ENCODE measurements around the gene TRPM4. TPM values are rescaled to one million over a fixed set of nuclear protein-coding genes. Genes with fewer than 3 reads are reported as not detected.

The TRPM4 gene
- total and polyA plus RNA-seq, 2 experiments from 2014 or later = 16.5 to 25.7 TPM

DNA sequence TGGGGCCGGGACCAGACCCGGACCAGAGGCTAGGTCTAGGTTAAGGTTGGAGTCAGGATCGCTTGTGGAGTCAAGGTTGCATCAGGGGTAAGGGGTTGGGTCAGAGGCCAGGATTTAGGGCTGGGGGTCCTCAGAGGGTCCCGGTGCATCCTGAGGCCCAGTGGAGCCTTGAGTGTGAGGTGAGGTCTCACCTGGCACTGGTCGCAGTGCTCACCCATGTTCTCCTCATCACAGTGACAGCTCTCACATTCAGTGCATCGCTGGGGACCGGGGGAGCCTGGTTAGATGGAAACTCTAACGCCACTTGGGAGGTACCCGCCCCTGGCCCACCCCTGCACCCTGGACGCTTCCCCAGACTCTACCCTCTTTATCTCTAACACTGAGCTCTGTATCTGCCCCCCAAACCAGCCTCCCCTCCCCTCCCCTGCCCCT, 5.5 kb upstream of the TRPM4 start (continued):
- TF ChIP-seq REST (IDR thresholded peaks at IDR 0.05; ENCODE audit: unreplicated experiment) = no peak
- no peak for TF ChIP-seq NANOG (IDR thresholded peaks at IDR 0.05; ENCODE audit: borderline replicate concordance)
- TF ChIP-seq EZH2phosphoT487 (IDR thresholded peaks at IDR 0.05; ENCODE audit: unreplicated experiment) = no peak
- TF ChIP-seq ZNF331 (CRISPR knock-in tag; IDR thresholded peaks at IDR 0.05; ENCODE audit: low read depth) = no peak
- no peak for TF ChIP-seq POLR2AphosphoS5 (IDR thresholded peaks at IDR 0.05; ENCODE audit: low read depth)
- TF ChIP-seq, protein P1, sequence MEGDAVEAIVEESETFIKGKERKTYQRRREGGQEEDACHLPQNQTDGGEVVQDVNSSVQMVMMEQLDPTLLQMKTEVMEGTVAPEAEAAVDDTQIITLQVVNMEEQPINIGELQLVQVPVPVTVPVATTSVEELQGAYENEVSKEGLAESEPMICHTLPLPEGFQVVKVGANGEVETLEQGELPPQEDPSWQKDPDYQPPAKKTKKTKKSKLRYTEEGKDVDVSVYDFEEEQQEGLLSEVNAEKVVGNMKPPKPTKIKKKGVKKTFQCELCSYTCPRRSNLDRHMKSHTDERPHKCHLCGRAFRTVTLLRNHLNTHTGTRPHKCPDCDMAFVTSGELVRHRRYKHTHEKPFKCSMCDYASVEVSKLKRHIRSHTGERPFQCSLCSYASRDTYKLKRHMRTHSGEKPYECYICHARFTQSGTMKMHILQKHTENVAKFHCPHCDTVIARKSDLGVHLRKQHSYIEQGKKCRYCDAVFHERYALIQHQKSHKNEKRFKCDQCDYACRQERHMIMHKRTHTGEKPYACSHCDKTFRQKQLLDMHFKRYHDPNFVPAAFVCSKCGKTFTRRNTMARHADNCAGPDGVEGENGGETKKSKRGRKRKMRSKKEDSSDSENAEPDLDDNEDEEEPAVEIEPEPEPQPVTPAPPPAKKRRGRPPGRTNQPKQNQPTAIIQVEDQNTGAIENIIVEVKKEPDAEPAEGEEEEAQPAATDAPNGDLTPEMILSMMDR (conservative IDR thresholded peaks at IDR 0.05; ENCODE audit: low read depth in 2 of 2) = no peak
- TF ChIP-seq JUNB (IDR thresholded peaks at IDR 0.05; ENCODE audit: unreplicated experiment) = no peak
- TF ChIP-seq ETS1 (IDR thresholded peaks at IDR 0.05) = no peak
- no peak for TF ChIP-seq CREB1 (CRISPR knock-in tag; IDR thresholded peaks at IDR 0.05; ENCODE audit: low read depth)
- TF ChIP-seq ZNF114 (CRISPR knock-in tag; IDR thresholded peaks at IDR 0.05) = no peak

DNA sequence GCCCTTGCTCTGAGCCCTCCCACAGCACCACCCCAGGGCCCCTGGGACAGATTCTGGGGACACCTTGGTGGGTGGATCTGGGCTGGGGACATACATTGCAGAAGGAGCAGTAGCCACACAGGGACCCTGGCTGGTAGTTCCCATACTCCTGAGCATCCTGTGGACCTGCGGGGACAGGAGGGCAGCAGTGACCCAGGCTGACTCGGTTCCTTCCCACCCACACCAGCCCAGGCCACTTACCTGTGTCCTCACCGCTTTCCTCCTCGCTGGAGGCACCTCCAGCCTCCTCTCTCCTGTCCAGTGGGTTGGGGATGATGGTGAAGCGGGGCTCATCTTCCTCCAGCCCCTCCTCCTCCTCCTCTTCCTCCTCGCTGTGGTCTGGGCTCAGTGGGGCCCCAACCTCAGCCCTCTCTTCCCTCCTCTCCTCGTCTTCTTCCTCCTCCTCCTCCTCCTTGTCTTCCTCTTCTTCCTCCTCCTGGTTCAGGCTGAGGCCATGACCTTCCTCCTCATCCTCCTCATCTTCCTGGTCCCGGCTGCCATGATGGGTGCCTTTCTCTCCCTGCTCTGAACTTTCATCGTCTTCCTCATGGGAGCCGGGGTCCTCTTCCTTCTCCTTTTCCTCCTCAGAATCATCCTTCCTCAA, 4.3 kb upstream of the TRPM4 start:
- H4K20me1 ChIP-seq (replicated peaks; ENCODE audit: insufficient read depth) = no peaks in the 10 kb centered on the region
- no peak overlapping the region for H3K27ac ChIP-seq (ENCODE audit: low read depth)
- Mint-ChIP-seq H3K27ac (no peak overlapping the region), H3K9me3 (peaks cover 13% of the 10 kb centered on the region), H3K36me3 (ENCODE audit: low read depth) (peaks cover 9% of the 10 kb centered on the region; the same call in 2 of the 3 replicates), H3K4me1 (peaks cover 38% of the 10 kb centered on the region), H3K27me3 (ENCODE audit: insufficient read depth, low read depth, poor library complexity) (peaks cover 29% of the 10 kb centered on the region), H3K4me3 (peak overlapping the region; percentile 3; the same call in 1 of the 3 replicates)
- H3F3A ChIP-seq (replicated peaks; ENCODE audit: low read depth) = peaks cover 17% of the 10 kb centered on the region
- DNase-seq (ENCODE audit: low spot score) (no peak), ATAC-seq (no peak)
- H3K36me3 ChIP-seq (ENCODE audit: insufficient read depth) = no peaks in the 10 kb centered on the region
- H3K4me2 ChIP-seq = no peak overlapping the region
- H3K79me2 ChIP-seq (replicated peaks; ENCODE audit: insufficient read depth) = no peaks in the 10 kb centered on the region
- H3K27me3 ChIP-seq (ENCODE audit: insufficient read depth) = peaks cover 8% of the 10 kb centered on the region
- peaks cover 12% of the 10 kb centered on the region for H3K9me2 ChIP-seq (ENCODE audit: insufficient read depth)
- H2AFZ ChIP-seq = no peak overlapping the region
- peaks cover 18% of the 10 kb centered on the region for H3K4me1 ChIP-seq (ENCODE audit: insufficient read depth)
- H3K4me3 ChIP-seq = no peak overlapping the region
- no peak for TF ChIP-seq REST (IDR thresholded peaks at IDR 0.05; ENCODE audit: unreplicated experiment)
